PC-3 (cell line): ENCODE results near the gene COL25A1. TPM values are rescaled to one million over a fixed set of nuclear protein-coding genes. Genes with fewer than 3 reads are reported as not detected.

Experiments used
- ATAC-seq: fragments of 200-7000 bp; cut with Tn5 transposase; 2 replicates; pipeline ENCODE4 v1.9.1; 2020; ENCODE audit warnings: mild to moderate bottlenecking, moderate library complexity
- BruUV-seq: library from RNA; stranded (reverse); fragments of 400-500 nt; replicated peaks from 2 replicates; lab custom pipeline; 2021; lab: Mats Ljungman, UMichigan
- CTCF ChIA-PET: fragments of 300-600 bp; sonication (Branson Sonifier 250); formaldehyde crosslinking; loops from one replicate; lab custom pipeline; 2022; ENCODE audit warnings: antibody characterized with exemption; lab: Charles Lee
- POLR2A ChIA-PET: fragments of 300-600 bp; sonication (Branson Sonifier 250); formaldehyde crosslinking; loops from one replicate; lab custom pipeline; 2022; ENCODE audit warnings: antibody characterized with exemption; ENCODE audit not compliant: unreplicated experiment; lab: Charles Lee
- DNase-seq: peaks from one replicate; pipeline ENCODE4 v3.0.0-alpha.2; 2015
- H2AFZ ChIP-seq: fragments of 300-600 bp; sonication (generic); 2 replicates; pipeline ENCODE4 v1.6.0; 2016; ENCODE audit warnings: antibody characterized with exemption, low read length
- H3F3A ChIP-seq: fragments of 300-600 bp; sonication (generic); one replicate; pipeline ENCODE4 v1.6.0; 2017; ENCODE audit warnings: antibody characterized with exemption, low read length, control low read depth, mild to moderate bottlenecking; ENCODE audit not compliant: unreplicated experiment
- H3K27ac ChIP-seq: fragments of 300-600 bp; sonication (generic); 2 replicates; pipeline ENCODE4 v1.5.1; 2016; ENCODE audit warnings: mild to moderate bottlenecking, low read length
- H3K27me3 ChIP-seq: fragments of 300-600 bp; sonication (generic); 2 replicates; pipeline ENCODE4 v1.6.1; 2016; ENCODE audit warnings: low read length, mixed read lengths
- H3K36me3 ChIP-seq: fragments of 300-600 bp; sonication (generic); 2 replicates; pipeline ENCODE4 v1.6.1; 2016; ENCODE audit warnings: low read depth, mixed run types, low read length, mixed read lengths
- H3K4me1 ChIP-seq: fragments of 300-600 bp; sonication (generic); 2 replicates; pipeline ENCODE4 v1.5.1; 2016; ENCODE audit warnings: low read length; ENCODE audit not compliant: insufficient read depth
- H3K4me2 ChIP-seq: fragments of 300-600 bp; sonication (generic); 2 replicates; pipeline ENCODE4 v1.6.0; 2016; ENCODE audit warnings: low read length
- H3K4me3 ChIP-seq: fragments of 300-600 bp; sonication (generic); 2 replicates; pipeline ENCODE4 v1.5.1; 2016; ENCODE audit warnings: mild to moderate bottlenecking, low read length, mixed read lengths
- H3K79me2 ChIP-seq: fragments of 300-600 bp; sonication (generic); 2 replicates; pipeline ENCODE4 v1.6.1; 2017; ENCODE audit warnings: low read length, mixed read lengths
- H3K9ac ChIP-seq: fragments of 300-600 bp; sonication (generic); 2 replicates; pipeline ENCODE4 v1.6.0; 2016; ENCODE audit warnings: mild to moderate bottlenecking, low read length
- H3K9me2 ChIP-seq: fragments of 300-600 bp; sonication (generic); replicated peaks from 2 replicates; pipeline ENCODE4 v1.6.1; 2016; ENCODE audit warnings: mixed run types, low read length, mixed read lengths
- H3K9me3 ChIP-seq: fragments of 300-600 bp; sonication (generic); 2 replicates; pipeline ENCODE4 v1.6.1; 2016; ENCODE audit warnings: low read length, mixed read lengths
- H4K20me1 ChIP-seq: fragments of 300-600 bp; sonication (generic); 2 replicates; pipeline ENCODE4 v1.6.1; 2016; ENCODE audit warnings: low read length, mixed read lengths
- CTCF ChIP-seq: fragments of 300-600 bp; sonication (generic); conservative IDR thresholded peaks from 2 replicates; pipeline ENCODE4 v1.5.1; 2017; ENCODE audit warnings: antibody characterized with exemption, low read depth, mild to moderate bottlenecking, low read length
- EZH2 ChIP-seq: fragments of 300-600 bp; sonication (generic); IDR thresholded peaks from one replicate; pipeline ENCODE4 v1.6.1; 2017; ENCODE audit warnings: antibody characterized with exemption, mild to moderate bottlenecking, low read length; ENCODE audit not compliant: unreplicated experiment
- EZH2phosphoT487 ChIP-seq: fragments of 300-600 bp; sonication (generic); IDR thresholded peaks from 2 replicates; pipeline ENCODE4 v1.6.1; 2018; ENCODE audit warnings: mild to moderate bottlenecking, antibody characterized with exemption, low read length, borderline replicate concordance
- intact Hi-C: fragments of 100-400 bp; cut with micrococcal nuclease; formaldehyde crosslinking; loops from 2 replicates; pipeline ENCODE4 v1.9.0; 2023
- total RNA-seq: library from RNA; depleted of rRNA; stranded (reverse); fragments of >200 nt; gene quantifications from 2 replicates; pipeline ENCODE4 v1.2.3, GENCODE V29; 2014

The COL25A1 gene
- total RNA-seq, 1 experiment from 2014 or later: not detected

DNA sequence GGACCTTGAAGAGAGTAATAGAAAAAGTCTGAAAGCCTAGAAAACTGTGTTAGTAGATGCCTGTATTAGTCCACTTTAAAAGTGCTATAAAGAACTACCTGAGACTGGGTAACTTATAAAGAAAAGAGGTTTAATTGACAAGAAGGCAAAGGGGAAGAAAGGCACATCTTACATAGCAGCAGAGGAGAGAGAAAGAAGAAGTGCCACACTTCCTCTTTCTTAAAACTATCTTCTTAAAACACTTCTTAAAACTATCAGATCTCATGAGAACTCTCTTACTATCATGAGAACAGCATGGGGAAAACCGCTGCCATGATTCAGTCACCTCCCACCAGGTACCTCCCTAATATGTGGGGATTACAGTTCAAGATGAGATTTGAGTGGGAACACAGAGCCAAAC is 18.8 kb upstream of the COL25A1 start:
- DNase-seq (no peak), ATAC-seq (no peak)
- H3K79me2 ChIP-seq: no peaks in the 10 kb centered on the region
- intact Hi-C loops: no loop called here
- ChIA-PET CTCF (no interaction called here), POLR2A (no interaction called here)
- no peak overlapping the region for H3K4me2 ChIP-seq
- H3K9me3 ChIP-seq: no peaks in the 10 kb centered on the region
- H3K9me2 ChIP-seq: no peaks in the 10 kb centered on the region
- no peaks in the 10 kb centered on the region for H4K20me1 ChIP-seq
- no TSS peak for BruUV-seq
- TF ChIP-seq EZH2phosphoT487: no peak
- TF ChIP-seq CTCF: no peak
- no peak for TF ChIP-seq EZH2
- no peak overlapping the region for H3K27ac ChIP-seq
- H2AFZ ChIP-seq: no peak overlapping the region
- no peaks in the 10 kb centered on the region for H3F3A ChIP-seq
- no peaks in the 10 kb centered on the region for H3K4me1 ChIP-seq
- H3K4me3 ChIP-seq: no peak overlapping the region
- no peaks in the 10 kb centered on the region for H3K36me3 ChIP-seq
- no peaks in the 10 kb centered on the region for H3K27me3 ChIP-seq
- H3K9ac ChIP-seq: no peak overlapping the region

DNA sequence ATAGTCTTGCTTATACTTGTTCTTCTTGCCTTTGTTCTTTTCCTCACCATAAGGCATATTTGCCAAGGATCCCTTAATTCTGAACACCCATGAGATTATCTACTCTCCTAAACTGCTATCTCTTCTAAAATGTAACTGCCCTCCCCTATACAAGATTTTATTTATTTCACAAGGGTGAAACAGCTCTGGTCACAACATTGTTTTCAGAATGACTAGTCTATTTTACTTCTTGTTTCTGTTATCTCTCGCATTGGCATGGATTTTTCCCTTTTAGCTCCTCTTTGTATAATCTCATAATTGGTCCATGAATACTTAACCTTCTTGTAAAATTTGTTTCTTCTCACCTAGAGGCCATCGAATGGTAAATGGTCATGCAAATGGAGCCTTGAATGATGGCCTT is 17.2 kb upstream of the COL25A1 start:
- intact Hi-C loops: no loop called here
- CTCF ChIA-PET: no interaction called here
- no peak overlapping the region for H3K4me3 ChIP-seq

GRCh38 chr4:109319156-109319555 is 16.7 kb upstream of the COL25A1 start:
- intact Hi-C loops: no loop called here
- Histone ChIP-seq H3K9ac (no peak overlapping the region), H3K4me1 (no peaks in the 10 kb centered on the region), H3K27ac (no peak overlapping the region), H2AFZ (no peak overlapping the region), H3K9me3 (no peaks in the 10 kb centered on the region), H3K4me2 (no peak overlapping the region), H3K79me2 (no peaks in the 10 kb centered on the region), H3K27me3 (no peaks in the 10 kb centered on the region), H3K9me2 (no peaks in the 10 kb centered on the region), H3K36me3 (no peaks in the 10 kb centered on the region), H3K4me3 (no peak overlapping the region), H4K20me1 (no peaks in the 10 kb centered on the region), H3F3A (no peaks in the 10 kb centered on the region)
- BruUV-seq: no TSS peak
- ChIA-PET CTCF (no interaction called here), POLR2A (no interaction called here)
- ATAC-seq (no peak), DNase-seq (no peak)
- no peak for TF ChIP-seq CTCF
- no peak for TF ChIP-seq EZH2
- TF ChIP-seq EZH2phosphoT487: no peak

More for the DNA sequence above, 17.2 kb upstream of the COL25A1 start:
- ATAC-seq: no peak
- Histone ChIP-seq H3K9me3 (no peaks in the 10 kb centered on the region), H3K27me3 (no peaks in the 10 kb centered on the region), H3K4me2 (no peak overlapping the region), H4K20me1 (no peaks in the 10 kb centered on the region), H3K36me3 (no peaks in the 10 kb centered on the region), H3K4me1 (no peaks in the 10 kb centered on the region), H3K27ac (no peak overlapping the region), H3K79me2 (no peaks in the 10 kb centered on the region), H3F3A (no peaks in the 10 kb centered on the region), H2AFZ (no peak overlapping the region), H3K9ac (no peak overlapping the region), H3K9me2 (no peaks in the 10 kb centered on the region)
- no peak for TF ChIP-seq EZH2
- TF ChIP-seq CTCF: no peak
- TF ChIP-seq EZH2phosphoT487: no peak
- POLR2A ChIA-PET: no interaction called here
- no TSS peak for BruUV-seq
- no peak for DNase-seq
